A673 (cell line): ENCODE results near the gene TEX12.

Source experiments
- CTCF ChIP-seq: fragments of 300-800, 200-600 bp; sonication (generic); conservative IDR thresholded peaks from 2 replicates; pipeline ENCODE4 v1.5.1; 2017; ENCODE audit warnings: low read depth, mild to moderate bottlenecking, antibody characterized with exemption, low read length, moderate library complexity, mixed read lengths
- EZH2 ChIP-seq: fragments of 200-600 bp; sonication (generic); IDR thresholded peaks from 2 replicates; pipeline ENCODE4 v1.6.1; 2017; ENCODE audit warnings: borderline replicate concordance, low read depth, mild to moderate bottlenecking, mixed read lengths, antibody characterized with exemption, low read length; ENCODE audit not compliant: poor library complexity, severe bottlenecking

GRCh38 chr11:112123129-112123528 lies 44.0 kb upstream of the TEX12 start:
- TF ChIP-seq CTCF (no peak), EZH2 (no peak)
